HepG2 (cell line): Measurements from ENCODE around the gene PHKG2. TPM values are rescaled to one million over a fixed set of nuclear protein-coding genes. Genes with fewer than 3 reads are reported as not detected.
A peak's percentile ranks its signal among the peaks of the same experiment; 100 is the strongest.

Source experiments
- ASH2L ChIP-seq: fragments of 300-600, 200-600 bp; sonication (generic); IDR thresholded peaks from 2 replicates; pipeline ENCODE4 v1.7.0; 2017; ENCODE audit warnings: low read depth, mild to moderate bottlenecking, moderate library complexity, mixed read lengths, low read length; ENCODE audit not compliant: insufficient read length
- ERF ChIP-seq: IDR thresholded peaks from 2 replicates; pipeline ENCODE4 v1.6.1; 2018; ENCODE audit warnings: missing biosample characterization, missing genetic modification reagents
- FOXK1 ChIP-seq: sonication (generic); formaldehyde crosslinking; IDR thresholded peaks from 2 replicates; pipeline ENCODE4 v1.4.0; 2020; ENCODE audit warnings: low read depth, missing genetic modification reagents, borderline replicate concordance
- GTF3A ChIP-seq: sonication (generic); formaldehyde crosslinking; conservative IDR thresholded peaks from 2 replicates; pipeline ENCODE4 v1.4.0; 2020; ENCODE audit warnings: mild to moderate bottlenecking, missing genetic modification reagents
- HMGA1 ChIP-seq: sonication (generic); formaldehyde crosslinking; conservative IDR thresholded peaks from 2 replicates; pipeline ENCODE4 v1.4.0; 2020; ENCODE audit warnings: missing genetic modification reagents
- HNF4A ChIP-seq: sonication (generic); formaldehyde crosslinking; IDR thresholded peaks from 2 replicates; pipeline ENCODE4 v1.4.0; 2020; ENCODE audit warnings: missing genetic modification reagents
- KDM5A ChIP-seq: fragments of 200-600 bp; sonication (generic); IDR thresholded peaks from 2 replicates; pipeline ENCODE4 v1.7.0; 2018; ENCODE audit warnings: antibody characterized with exemption, mild to moderate bottlenecking, low read length, borderline replicate concordance
- MLX ChIP-seq: IDR thresholded peaks from 2 replicates; pipeline ENCODE4 v1.6.1; 2016
- MXD3 ChIP-seq: IDR thresholded peaks from 2 replicates; pipeline ENCODE4 v1.6.1; 2016; ENCODE audit warnings: mild to moderate bottlenecking, missing biosample characterization, missing genetic modification reagents
- NFYB ChIP-seq: sonication (generic); formaldehyde crosslinking; IDR thresholded peaks from 2 replicates; pipeline ENCODE4 v1.4.0; 2020; ENCODE audit warnings: missing genetic modification reagents
- NR2F1 ChIP-seq, 2 experiments: fragments of 450-650 bp in 1 of 2; formaldehyde crosslinking in 1 of 2; IDR thresholded peaks; 2 replicates each; pipeline versions ENCODE4 v1.5.0 to v1.6.1; 2016 to 2020; ENCODE audit warnings: mild to moderate bottlenecking in 1 of 2, missing compliant biosample characterization in 1 of 2, missing genetic modification reagents in 1 of 2, moderate library complexity in 1 of 2
- RARG ChIP-seq: sonication (generic); formaldehyde crosslinking; IDR thresholded peaks from 2 replicates; pipeline ENCODE4 v1.4.0; 2020; ENCODE audit warnings: low read depth, mild to moderate bottlenecking, missing genetic modification reagents
- RELA ChIP-seq: sonication (generic); formaldehyde crosslinking; IDR thresholded peaks from 2 replicates; pipeline ENCODE4 v1.4.0; 2020; ENCODE audit warnings: missing genetic modification reagents
- RXRA ChIP-seq: sonication (generic); formaldehyde crosslinking; IDR thresholded peaks from 2 replicates; pipeline ENCODE4 v1.5.1; 2020; ENCODE audit warnings: missing genetic modification reagents
- SNAPC4 ChIP-seq: sonication (generic); formaldehyde crosslinking; IDR thresholded peaks from 2 replicates; pipeline ENCODE4 v1.4.0; 2020; ENCODE audit warnings: mild to moderate bottlenecking, missing genetic modification reagents
- SNRNP70 ChIP-seq: fragments of 200-400 bp; formaldehyde crosslinking; IDR thresholded peaks from 2 replicates; pipeline ENCODE4 v1.6.1; 2017; ENCODE audit warnings: mild to moderate bottlenecking, low read depth, low read length, moderate library complexity
- THYN1 ChIP-seq: sonication (generic); formaldehyde crosslinking; IDR thresholded peaks from 2 replicates; pipeline ENCODE4 v1.8.1; 2023; ENCODE audit warnings: low read depth, mild to moderate bottlenecking, moderate library complexity, missing genetic modification reagents, borderline replicate concordance
- ZC3H13 ChIP-seq: sonication (generic); formaldehyde crosslinking; IDR thresholded peaks from 2 replicates; pipeline ENCODE4 v1.8.1; 2023; ENCODE audit warnings: mild to moderate bottlenecking, missing genetic modification reagents, moderate library complexity
- ZFP62 ChIP-seq: sonication (generic); formaldehyde crosslinking; IDR thresholded peaks from 2 replicates; pipeline ENCODE4 v1.4.0; 2020; ENCODE audit warnings: missing genetic modification reagents
- ZNF431 ChIP-seq: sonication (generic); formaldehyde crosslinking; IDR thresholded peaks from 2 replicates; pipeline ENCODE4 v1.9.0; 2022; ENCODE audit warnings: missing genetic modification reagents, low read depth, mild to moderate bottlenecking, borderline replicate concordance
- ZNF644 ChIP-seq: IDR thresholded peaks from 2 replicates; pipeline ENCODE4 v1.6.1; 2016; ENCODE audit warnings: low read depth
- ZNF713 ChIP-seq: sonication (generic); formaldehyde crosslinking; IDR thresholded peaks from 2 replicates; pipeline ENCODE4 v1.4.0; 2020; ENCODE audit warnings: mild to moderate bottlenecking, missing genetic modification reagents
- ZNF761 ChIP-seq: sonication (generic); formaldehyde crosslinking; conservative IDR thresholded peaks from 2 replicates; pipeline ENCODE4 v1.4.0; 2020; ENCODE audit warnings: mild to moderate bottlenecking, missing genetic modification reagents
- ZNF773 ChIP-seq: sonication (generic); formaldehyde crosslinking; IDR thresholded peaks from 2 replicates; pipeline ENCODE4 v1.4.0; 2020; ENCODE audit warnings: missing genetic modification reagents, borderline replicate concordance
- ZNF777 ChIP-seq: sonication (generic); formaldehyde crosslinking; IDR thresholded peaks from 2 replicates; pipeline ENCODE4 v1.4.0; 2020; ENCODE audit warnings: missing genetic modification reagents
- ZNF879 ChIP-seq: sonication (generic); formaldehyde crosslinking; IDR thresholded peaks from 2 replicates; pipeline ENCODE4 v1.8.1; 2023; ENCODE audit warnings: missing genetic modification reagents
- polyA plus RNA-seq, 8 experiments: library from polyadenylated mRNA; depleted of rRNA in 3 of 8; stranded (reverse) in 7 of 8; unstranded in 1 of 8; fragments of >200 nt; fragmentation: Illumina TruSeq in 4 of 8; extraction: Trizol in 4 of 8; gene quantifications; 2 replicates each; pipeline versions ENCODE4 v1.2.1 to v1.2.3, GENCODE V29; 2011 to 2016; ENCODE audit warnings: low read depth in 4 of 8, missing spikeins in 1 of 8, mixed read lengths in 1 of 8; ENCODE audit not compliant: insufficient read depth in 1 of 8
- total RNA-seq, 5 experiments: library from RNA; depleted of rRNA; stranded (reverse); fragments of >200 nt; fragmentation: Illumina TruSeq; extraction: Trizol; gene quantifications; 2 replicates each; pipeline ENCODE4 v1.2.3, GENCODE V29; 2016; ENCODE audit warnings: low read depth in 1 of 5

The PHKG2 gene
- total and polyA plus RNA-seq, 2 of the 13 experiments (the other 11 are each of a cell fraction or from before 2014, with no cell fraction given), result 37.4 to 42.1 TPM

GRCh38 chr16:30787613-30788378 is 39.6 kb downstream of the PHKG2 start (continued):
- TF ChIP-seq MXD3 (CRISPR knock-in tag), result no peak
- no peak for TF ChIP-seq GTF3A
- TF ChIP-seq MLX, result 0 out of 2 replicates have a peak, but pooled peaks have one; percentile 27
- TF ChIP-seq SNAPC4, result 0 out of 2 replicates have a peak, but pooled peaks have one; percentile 8
- no peak; the same call in 1 of the 2 replicates for TF ChIP-seq ZC3H13 (CRISPR knock-in tag)
- no peak for TF ChIP-seq NR2F1 (CRISPR knock-in tag; IDR thresholded peaks at IDR 0.05)
- TF ChIP-seq ZNF431 (CRISPR knock-in tag), result no peak
- no peak for TF ChIP-seq FOXK1 (CRISPR knock-in tag)
- no peak for TF ChIP-seq SNRNP70
- TF ChIP-seq NFYB (CRISPR knock-in tag), result no peak
- no peak for TF ChIP-seq RELA (CRISPR knock-in tag)
- TF ChIP-seq ZNF761 (CRISPR knock-in tag), result no peak
- TF ChIP-seq THYN1 (CRISPR knock-in tag), result no peak
- TF ChIP-seq ZNF777 (CRISPR knock-in tag), result no peak
- TF ChIP-seq ZNF644 (CRISPR knock-in tag), result no peak
- no peak; the same call in 1 of the 2 replicates for TF ChIP-seq ERF (CRISPR knock-in tag)
- TF ChIP-seq RARG (CRISPR knock-in tag), result no peak
- peak; percentile 83 for TF ChIP-seq HNF4A
- peak; percentile 50; the same call in 1 of the 2 replicates for TF ChIP-seq ZFP62 (CRISPR knock-in tag)
- no peak for TF ChIP-seq HMGA1 (CRISPR knock-in tag)
- no peak for TF ChIP-seq ASH2L
- no peak for TF ChIP-seq ZNF773
- no peak for TF ChIP-seq ZNF879
- TF ChIP-seq ZNF713 (CRISPR knock-in tag), result no peak
- 0 out of 2 replicates have a peak, but pooled peaks have one; percentile 17 for TF ChIP-seq RXRA (CRISPR knock-in tag)
- no peak for TF ChIP-seq KDM5A
